NCI-H187 (cell line): ENCODE results near the gene ZPBP.
"Not testable (repeated sequence)": the region's sequence is repeated elsewhere in the genome, so short reads cannot be mapped to it uniquely, and the experiment has no call there.

Experiments used
- DNase-seq, 2 experiments: peaks; one replicate each; lab custom pipeline; 2025; lab: John Stamatoyannopoulos, UW

Gene ZPBP

DNA sequence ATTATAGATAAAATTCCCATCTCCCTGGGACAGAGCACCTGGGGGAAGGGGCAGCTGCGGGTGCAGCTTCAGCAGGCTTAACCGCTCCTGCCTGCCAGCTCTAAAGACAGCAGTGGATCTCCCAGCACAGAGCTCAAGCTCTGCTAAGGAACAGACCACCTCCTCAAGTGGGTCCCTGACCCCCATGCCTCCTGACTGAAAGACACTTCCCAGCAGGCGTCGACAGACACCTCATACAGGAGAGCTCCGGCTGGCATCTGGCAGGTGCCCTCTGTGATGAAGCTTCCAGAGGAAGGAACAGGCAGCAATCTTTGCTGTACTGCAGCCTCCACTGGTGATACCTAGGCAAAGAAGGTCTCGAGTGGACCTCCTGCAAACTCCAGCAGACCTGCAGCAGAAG, 51.9 kb downstream of the ZPBP start:
- not testable (repeated sequence) for DNase-seq

DNA sequence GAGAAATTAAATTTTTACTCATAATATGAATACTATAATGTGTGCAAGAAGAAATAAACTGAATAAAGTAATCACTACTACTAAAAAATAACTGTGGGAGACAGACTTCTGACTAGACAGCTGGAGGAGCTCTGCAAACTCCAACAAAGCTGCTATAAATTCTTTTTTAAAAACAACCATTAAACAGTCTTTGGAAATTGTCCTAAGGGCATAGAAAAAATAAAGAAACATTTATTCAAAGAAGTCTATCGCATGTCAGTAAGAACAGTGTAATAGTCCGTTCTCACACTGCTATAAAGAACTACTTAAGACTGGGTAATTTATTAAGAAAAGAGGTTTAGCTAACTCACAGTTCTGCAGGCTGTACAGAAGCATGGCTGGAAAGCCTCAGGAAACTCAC, 56.0 kb downstream of the ZPBP start:
- no peak for DNase-seq

DNA sequence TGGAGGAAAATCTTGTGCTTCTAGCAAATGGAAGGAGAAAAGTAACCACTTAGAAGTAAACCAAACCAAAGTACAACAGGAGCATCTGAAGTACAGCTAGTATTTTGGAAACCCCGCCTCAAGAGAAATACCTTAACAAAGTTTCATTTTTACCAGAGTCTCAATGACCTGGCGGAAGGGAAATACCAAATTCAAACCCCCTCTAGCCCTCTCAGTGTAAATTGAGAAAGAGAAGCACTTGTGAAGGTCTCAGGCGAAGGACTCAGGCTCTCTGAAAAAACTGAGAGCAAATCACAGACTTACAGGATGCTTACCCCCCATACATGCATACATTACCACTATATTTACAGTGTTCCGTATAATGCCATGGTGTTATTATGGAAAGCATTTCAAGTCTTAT, 70.1 kb downstream of the ZPBP start:
- DNase-seq = no peak

DNA sequence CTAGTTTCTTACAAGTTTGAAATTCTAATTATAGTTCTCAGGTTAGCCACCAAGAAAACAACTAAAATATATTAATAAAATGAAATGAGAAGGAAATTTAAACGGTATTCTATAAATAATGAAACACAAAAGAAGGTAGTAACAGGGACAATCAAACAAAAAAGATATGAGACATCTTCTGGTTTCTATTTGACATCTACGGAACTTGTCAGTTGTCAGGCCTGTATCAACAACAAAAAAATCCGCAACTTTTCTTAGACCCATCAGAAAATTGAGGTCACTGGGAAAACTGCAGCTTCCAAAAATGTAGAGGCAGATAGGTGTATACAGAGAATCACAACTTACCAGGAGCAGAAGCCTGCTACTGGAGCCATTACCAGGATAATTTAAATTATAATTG, 70.6 kb downstream of the ZPBP start:
- no peak for DNase-seq

DNA sequence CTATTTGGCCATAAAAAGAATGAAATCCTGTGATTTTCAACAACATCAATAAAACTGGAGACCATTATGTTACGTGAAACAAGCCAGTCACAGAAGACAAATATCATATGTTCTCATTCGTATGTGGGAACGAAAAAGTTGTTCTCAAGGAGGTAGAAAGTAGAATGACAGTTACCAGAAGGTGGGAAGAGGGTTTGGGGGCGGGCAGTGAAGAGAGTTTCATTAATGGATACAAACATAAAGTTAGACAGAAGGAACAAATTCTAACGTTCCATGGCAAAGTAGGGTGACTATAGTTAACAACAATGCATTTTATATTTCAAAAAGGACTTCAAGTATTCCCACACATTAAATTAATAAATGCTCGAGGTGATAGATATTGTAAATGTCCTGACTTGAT, 97.4 kb downstream of the ZPBP start:
- no peak for DNase-seq

DNA sequence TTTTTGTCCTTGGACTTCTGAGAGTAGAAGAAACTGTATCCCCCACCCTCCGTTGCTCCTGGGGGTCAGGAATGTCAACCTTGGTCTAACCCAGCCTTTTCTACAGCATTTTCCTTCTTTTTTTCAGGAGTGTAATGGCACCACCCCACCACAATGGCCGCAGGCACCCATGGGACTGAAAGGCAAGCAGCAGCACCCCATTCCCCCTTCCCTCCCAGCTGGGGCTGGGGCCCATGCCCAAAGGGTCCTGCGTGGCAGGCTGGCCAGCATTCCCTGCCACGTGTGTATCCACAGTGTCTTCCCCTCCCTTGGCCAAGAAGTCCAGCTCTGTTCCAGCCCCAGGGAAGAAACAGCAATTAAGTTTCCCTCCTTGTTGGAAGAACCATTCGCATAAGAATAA, 106.9 kb downstream of the ZPBP start:
- no peak for DNase-seq

DNA sequence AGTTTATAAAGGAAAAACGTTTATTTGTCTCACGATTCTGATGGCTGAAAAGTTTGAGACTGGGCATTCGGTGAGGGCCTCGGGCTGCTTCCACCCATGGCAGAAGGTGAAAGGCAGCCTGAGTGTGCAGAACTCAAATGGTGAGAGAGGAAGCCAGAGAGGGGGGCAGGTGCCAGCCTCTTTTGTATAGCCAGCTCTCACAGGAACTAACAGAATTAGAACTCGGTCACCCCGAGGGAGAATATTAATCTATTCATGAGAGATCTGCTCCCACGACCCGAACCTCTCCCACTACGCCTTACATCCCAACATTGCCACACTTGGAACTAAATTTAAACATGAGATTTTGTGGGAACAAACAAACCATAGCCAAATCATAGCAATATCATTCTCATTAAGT, 112.6 kb downstream of the ZPBP start:
- no peak for DNase-seq

DNA sequence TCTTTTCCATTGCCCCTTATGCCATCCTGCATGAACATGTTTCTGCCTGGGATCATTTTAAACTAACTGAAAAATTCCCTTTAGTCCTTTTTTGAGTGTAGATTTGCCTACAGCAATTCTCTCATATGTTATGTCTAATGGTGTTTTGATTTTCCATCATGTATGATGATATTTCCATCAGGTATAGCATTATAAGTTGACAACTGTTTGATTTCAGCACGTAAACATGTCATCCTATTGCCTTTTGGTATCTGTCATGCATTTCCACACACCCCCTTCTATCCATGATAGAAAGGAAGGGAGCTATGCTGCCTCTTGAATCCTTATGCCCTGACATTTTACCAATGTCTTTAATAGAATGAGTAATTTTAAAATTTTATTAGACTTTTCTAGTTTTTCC, 116.8 kb downstream of the ZPBP start:
- no peak for DNase-seq

DNA sequence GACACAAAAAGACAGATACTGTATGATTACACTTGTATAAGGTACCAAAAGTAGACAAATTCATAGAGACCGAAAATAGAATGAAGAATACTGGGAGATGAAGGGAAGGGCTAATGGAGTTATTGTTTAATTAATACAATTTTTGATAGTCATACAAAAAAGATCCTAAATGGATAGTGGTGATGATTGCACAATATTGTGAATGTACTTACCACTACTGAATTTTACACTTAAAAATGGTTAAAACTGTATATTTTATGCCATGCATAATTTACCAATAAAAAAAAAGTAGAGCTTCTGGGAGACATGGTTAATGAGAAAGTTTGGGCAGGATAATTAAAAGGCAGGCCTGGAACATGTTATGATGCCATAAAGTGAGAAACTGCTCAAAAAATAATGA, 119.0 kb downstream of the ZPBP start:
- DNase-seq = no peak

DNA sequence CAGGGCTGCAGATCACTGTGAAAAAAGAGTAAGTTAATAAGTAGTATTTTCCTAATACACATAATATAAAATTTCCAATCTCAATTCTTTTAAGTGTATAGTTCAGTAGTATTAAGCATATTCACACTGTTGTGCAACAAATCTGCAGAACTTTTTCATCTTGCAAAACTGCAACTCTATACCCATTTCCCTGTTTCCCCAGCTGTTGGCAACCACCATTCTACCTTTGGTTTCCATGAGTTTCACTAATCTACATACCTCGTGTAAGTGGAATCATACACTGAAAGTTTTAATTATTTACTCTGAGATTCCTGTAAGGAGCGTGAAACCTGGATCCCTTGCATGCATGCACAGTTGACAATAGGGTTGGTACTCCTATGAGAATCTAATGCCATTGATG, 155.4 kb downstream of the ZPBP start:
- DNase-seq = no peak

DNA sequence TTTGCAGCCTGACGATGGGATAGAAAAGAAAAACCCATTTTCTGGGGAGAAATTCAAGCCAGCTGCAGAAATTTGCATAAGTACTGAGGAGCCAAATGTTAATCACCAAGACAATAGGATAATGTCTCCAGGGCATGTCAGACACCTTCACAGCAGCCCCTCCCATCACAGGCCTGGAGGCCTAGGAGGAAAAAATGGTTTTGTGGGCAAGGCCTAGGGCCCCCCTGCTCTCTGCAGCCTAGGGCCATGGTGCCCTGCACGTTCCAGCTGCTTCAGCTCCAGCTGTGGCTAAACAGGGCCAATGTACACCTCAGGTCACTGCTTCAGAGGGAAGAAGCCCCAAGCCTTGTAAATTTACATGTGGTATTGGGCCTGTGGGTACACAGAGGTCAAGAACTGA, 161.4 kb downstream of the ZPBP start:
- no peak for DNase-seq

DNA sequence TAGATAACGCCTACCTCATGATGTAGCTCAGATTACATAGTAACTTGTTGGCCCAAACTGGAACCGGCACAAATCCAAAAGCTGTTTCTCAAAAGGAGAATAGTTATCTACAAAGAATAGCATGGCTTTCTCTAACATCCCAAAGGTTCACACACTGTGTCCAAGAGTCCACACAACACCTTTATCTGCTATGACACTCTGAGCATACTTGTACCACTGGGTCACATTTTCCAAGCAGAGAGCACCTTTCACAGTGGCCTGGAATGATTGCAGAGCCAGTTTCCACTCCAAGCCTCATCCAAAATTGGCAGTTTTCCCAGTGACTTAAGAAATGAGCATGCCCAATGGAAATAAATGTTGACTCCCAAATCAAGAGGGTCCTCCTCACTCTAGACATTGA, 164.3 kb downstream of the ZPBP start:
- no peak for DNase-seq

DNA sequence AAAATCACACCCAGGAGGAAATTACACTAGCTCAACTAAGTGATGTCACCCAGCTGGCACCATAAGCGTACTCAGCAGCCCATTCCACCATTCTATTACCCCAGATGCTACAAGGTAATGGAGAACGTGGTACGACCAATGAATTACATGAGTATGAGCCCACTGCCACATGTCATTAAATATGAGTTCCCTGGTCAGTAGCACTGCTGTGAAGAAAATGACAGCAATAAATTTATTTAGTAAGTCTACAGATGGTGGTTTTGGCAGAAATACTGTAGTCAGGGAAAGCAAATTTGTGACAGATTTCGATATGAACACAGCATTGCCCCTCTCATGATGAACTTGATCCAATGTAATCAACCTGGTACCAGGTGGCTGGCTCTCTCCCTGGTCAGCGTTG, 165.4 kb downstream of the ZPBP start:
- no peak for DNase-seq

DNA sequence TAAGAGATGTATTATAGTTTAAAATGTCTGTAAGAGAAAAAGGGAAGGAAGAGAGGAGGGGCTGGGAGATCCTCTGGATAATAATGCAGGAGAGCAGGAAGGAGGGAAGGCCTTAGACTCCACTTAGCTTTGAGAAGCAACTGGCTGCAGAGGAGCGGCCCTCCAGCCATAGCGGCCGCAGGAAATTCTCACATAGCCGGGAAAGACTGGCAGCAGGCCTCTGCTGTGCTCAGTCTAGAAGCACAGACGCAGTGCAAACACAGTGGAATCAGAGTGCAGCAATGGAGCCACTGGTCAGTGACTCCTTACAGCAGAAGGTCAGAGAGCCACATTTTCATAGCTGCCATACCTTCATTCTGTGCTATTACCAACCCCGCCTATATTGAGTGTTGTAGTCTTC, 166.3 kb downstream of the ZPBP start:
- DNase-seq = no peak

DNA sequence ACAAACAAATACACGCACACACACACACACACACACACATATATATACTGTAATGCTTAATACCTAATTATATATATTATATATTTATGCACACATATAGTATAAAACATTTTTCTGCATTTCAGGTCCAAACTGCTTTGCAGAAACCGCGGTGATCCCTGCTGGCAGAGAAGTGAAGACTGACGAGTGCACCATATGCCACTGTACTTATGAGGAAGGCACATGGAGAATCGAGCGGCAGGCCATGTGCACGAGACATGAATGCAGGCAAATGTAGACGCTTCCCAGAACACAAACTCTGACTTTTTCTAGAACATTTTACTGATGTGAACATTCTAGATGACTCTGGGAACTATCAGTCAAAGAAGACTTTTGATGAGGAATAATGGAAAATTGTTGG, 181.1 kb downstream of the ZPBP start:
- no peak for DNase-seq

DNA sequence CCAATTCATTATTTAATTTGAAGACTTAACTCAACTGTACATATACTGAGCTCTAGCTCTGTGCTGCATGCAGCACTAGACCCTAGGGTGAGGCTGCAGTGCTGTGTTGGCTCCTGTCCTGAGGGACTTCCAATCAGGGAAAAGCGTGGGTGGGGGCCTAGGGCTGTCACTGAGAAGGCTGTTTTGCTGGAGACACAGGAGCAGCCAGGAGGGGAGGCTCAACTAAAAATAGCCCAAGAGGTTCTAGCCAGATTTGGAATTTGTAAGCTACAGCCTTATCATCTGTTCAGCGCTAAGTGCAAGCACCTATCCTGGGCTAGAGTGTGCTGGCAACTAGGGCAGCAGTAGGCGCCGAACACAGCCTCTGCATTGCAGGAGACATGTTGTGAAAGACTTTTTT, 198.5 kb downstream of the ZPBP start:
- DNase-seq = no peak

DNA sequence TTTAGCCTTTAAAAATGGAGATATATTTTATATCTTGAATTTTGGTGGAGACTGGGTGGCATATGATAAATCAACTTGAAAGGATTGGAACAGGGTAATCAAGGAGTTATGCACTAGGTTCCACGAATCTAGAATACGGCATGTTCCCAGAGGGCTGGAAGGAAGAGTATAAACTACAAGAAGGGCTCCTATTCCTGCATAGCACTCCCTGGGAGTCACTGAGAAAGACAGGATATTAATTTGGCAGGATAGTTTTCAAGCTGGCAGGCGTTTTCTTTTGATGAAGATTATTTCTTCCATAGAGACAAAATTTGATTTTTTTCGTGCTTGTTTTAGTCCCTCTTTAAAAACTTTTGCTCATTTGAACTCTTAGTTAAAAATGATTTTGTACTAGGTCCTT, 199.9 kb downstream of the ZPBP start:
- no peak for DNase-seq

DNA sequence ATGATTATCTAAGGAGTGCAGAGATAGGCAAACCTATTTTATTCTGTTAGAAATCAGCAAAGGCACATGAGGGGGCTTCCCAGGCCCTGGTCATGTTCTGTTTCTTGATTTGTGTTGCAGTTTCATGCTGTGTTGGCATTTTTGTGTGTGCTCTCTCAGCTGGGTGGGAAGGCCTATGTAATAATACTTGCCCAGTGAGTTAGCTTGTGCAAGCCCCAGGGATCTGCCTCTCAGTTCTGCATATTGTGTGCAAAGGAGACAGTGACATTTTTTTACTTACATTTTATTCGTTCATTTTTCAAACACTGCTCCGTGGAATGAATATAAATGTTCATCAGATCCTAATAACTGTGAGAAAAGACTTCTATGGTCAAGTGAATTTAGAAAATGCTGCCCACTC, 200.6 kb downstream of the ZPBP start:
- no peak for DNase-seq
